OCI-LY1 (cell line): ENCODE data around the gene NNT.
"Not testable (repeated sequence)": the region's sequence is repeated elsewhere in the genome, so short reads cannot be mapped to it uniquely, and the experiment has no call there.

Experiments used
- H2AFZ ChIP-seq: fragments of 200-600 bp; sonication (generic), shearing (Covaris generic); 2 replicates; pipeline ENCODE4 v1.6.0; 2014; ENCODE audit warnings: antibody characterized with exemption, mild to moderate bottlenecking, low read length
- H3F3A ChIP-seq: fragments of 200-600 bp; sonication (generic), shearing (Covaris generic); 2 replicates; pipeline ENCODE4 v1.6.0; 2014; ENCODE audit warnings: mild to moderate bottlenecking, antibody characterized with exemption, low read length, moderate library complexity; ENCODE audit not compliant: insufficient read depth
- H3K27ac ChIP-seq: fragments of 200-600 bp; sonication (generic); 2 replicates; pipeline ENCODE4 v1.5.1; 2014; ENCODE audit warnings: low read length, mixed run types, mild to moderate bottlenecking, low read depth; ENCODE audit not compliant: poor library complexity, severe bottlenecking
- H3K27me3 ChIP-seq: fragments of 200-600 bp; sonication (generic); 2 replicates; pipeline ENCODE4 v1.6.0; 2014; ENCODE audit warnings: antibody characterized with exemption, mild to moderate bottlenecking, low read length, moderate library complexity; ENCODE audit not compliant: insufficient read depth
- H3K36me3 ChIP-seq: fragments of 200-600 bp; sonication (generic); 2 replicates; pipeline ENCODE4 v1.6.1; 2014; ENCODE audit warnings: mild to moderate bottlenecking, antibody characterized with exemption, low read length, moderate library complexity, mixed read lengths; ENCODE audit not compliant: insufficient read depth
- H3K4me1 ChIP-seq: fragments of 200-600 bp; sonication (generic); 2 replicates; pipeline ENCODE4 v1.5.1; 2014; ENCODE audit warnings: mild to moderate bottlenecking, low read length, moderate library complexity; ENCODE audit not compliant: insufficient read depth, severe bottlenecking
- H3K4me2 ChIP-seq: fragments of 200-600 bp; sonication (generic), shearing (Covaris generic); 2 replicates; pipeline ENCODE4 v1.6.1; 2014; ENCODE audit warnings: low read length
- H3K4me3 ChIP-seq: fragments of 200-600 bp; sonication (generic); 2 replicates; pipeline ENCODE4 v1.5.1; 2014; ENCODE audit warnings: low read length, low read depth, mild to moderate bottlenecking, mixed read lengths; ENCODE audit not compliant: poor library complexity, severe bottlenecking
- H3K79me2 ChIP-seq: fragments of 200-600 bp; shearing (Covaris generic); 2 replicates; pipeline ENCODE4 v1.6.1; 2016; ENCODE audit warnings: mixed run types, low read length, mixed read lengths; ENCODE audit not compliant: insufficient read depth
- H3K9ac ChIP-seq: fragments of 200-600 bp; sonication (generic), shearing (Covaris generic); 2 replicates; pipeline ENCODE4 v1.6.1; 2014; ENCODE audit warnings: mild to moderate bottlenecking, low read length, mixed read lengths
- H3K9me2 ChIP-seq: fragments of 200-600 bp; sonication (generic), shearing (Covaris generic); 2 replicates; pipeline ENCODE4 v1.6.1; 2014; ENCODE audit warnings: low read depth, mild to moderate bottlenecking, low read length, mixed read lengths
- H3K9me3 ChIP-seq: fragments of 200-600 bp; shearing (Covaris generic); 2 replicates; pipeline ENCODE4 v1.6.1; 2014; ENCODE audit warnings: low read length, mixed read lengths
- H4K20me1 ChIP-seq: fragments of 200-600 bp; sonication (generic), shearing (Covaris generic); 2 replicates; pipeline ENCODE4 v1.6.0; 2016; ENCODE audit warnings: mild to moderate bottlenecking, low read length; ENCODE audit not compliant: insufficient read depth
- EZH2 ChIP-seq: fragments of 200-600 bp; sonication (generic), shearing (Covaris generic); IDR thresholded peaks from 2 replicates; pipeline ENCODE4 v1.8.0; 2017; ENCODE audit warnings: borderline replicate concordance, mixed run types, mild to moderate bottlenecking, antibody characterized with exemption, low read length, moderate library complexity, mixed read lengths
- TF ChIP-seq, protein P1 (sequence below): fragments of 200-600 bp; sonication (generic), shearing (Covaris generic); IDR thresholded peaks from 2 replicates; pipeline ENCODE4 v1.5.1; 2017; ENCODE audit warnings: mild to moderate bottlenecking, antibody characterized with exemption, low read length, moderate library complexity, mixed read lengths

NNT gene

GRCh38 chr5:43592363-43592762 is 10.6 kb upstream of the NNT start:
- TF ChIP-seq, protein P1, sequence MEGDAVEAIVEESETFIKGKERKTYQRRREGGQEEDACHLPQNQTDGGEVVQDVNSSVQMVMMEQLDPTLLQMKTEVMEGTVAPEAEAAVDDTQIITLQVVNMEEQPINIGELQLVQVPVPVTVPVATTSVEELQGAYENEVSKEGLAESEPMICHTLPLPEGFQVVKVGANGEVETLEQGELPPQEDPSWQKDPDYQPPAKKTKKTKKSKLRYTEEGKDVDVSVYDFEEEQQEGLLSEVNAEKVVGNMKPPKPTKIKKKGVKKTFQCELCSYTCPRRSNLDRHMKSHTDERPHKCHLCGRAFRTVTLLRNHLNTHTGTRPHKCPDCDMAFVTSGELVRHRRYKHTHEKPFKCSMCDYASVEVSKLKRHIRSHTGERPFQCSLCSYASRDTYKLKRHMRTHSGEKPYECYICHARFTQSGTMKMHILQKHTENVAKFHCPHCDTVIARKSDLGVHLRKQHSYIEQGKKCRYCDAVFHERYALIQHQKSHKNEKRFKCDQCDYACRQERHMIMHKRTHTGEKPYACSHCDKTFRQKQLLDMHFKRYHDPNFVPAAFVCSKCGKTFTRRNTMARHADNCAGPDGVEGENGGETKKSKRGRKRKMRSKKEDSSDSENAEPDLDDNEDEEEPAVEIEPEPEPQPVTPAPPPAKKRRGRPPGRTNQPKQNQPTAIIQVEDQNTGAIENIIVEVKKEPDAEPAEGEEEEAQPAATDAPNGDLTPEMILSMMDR, result no peak
- no peak for TF ChIP-seq EZH2
- Histone ChIP-seq H3K4me3 (no peak overlapping the region), H3K79me2 (no peaks in the 10 kb centered on the region), H3K9me3 (no peaks in the 10 kb centered on the region), H3K27me3 (no peaks in the 10 kb centered on the region), H3K36me3 (no peaks in the 10 kb centered on the region; the same call in 1 of the 2 replicates), H3K27ac (no peak overlapping the region), H3K9me2 (no peaks in the 10 kb centered on the region), H4K20me1 (no peaks in the 10 kb centered on the region), H2AFZ (no peak overlapping the region), H3K4me2 (no peak overlapping the region), H3F3A (no peaks in the 10 kb centered on the region), H3K9ac (no peak overlapping the region), H3K4me1 (no peaks in the 10 kb centered on the region)

- H3K4me2 ChIP-seq, H2AFZ ChIP-seq, H3K27me3 ChIP-seq, H3K27ac ChIP-seq, H3K9me3 ChIP-seq, H3F3A ChIP-seq, H3K9ac ChIP-seq, H3K9me2 ChIP-seq, H4K20me1 ChIP-seq, H3K36me3 ChIP-seq, H3K4me3 ChIP-seq: not testable (repeated sequence)
- 0 out of 2 replicates have a peak, but pooled peaks cover 12% of the 10 kb centered on the region for H3K79me2 ChIP-seq
- peaks cover 11% of the 10 kb centered on the region for H3K4me1 ChIP-seq
Measured at GRCh38 chr5:43598927-43599326, 4.1 kb upstream of the NNT start.

- Histone ChIP-seq H3K4me3 (peak overlapping the region; percentile 85), H4K20me1 (no peaks in the 10 kb centered on the region), H3K27ac (peak overlapping the region; percentile 85), H3K9me2 (no peaks in the 10 kb centered on the region), H2AFZ (no peak overlapping the region), H3K79me2 (peaks cover 34% of the 10 kb centered on the region), H3K4me2 (peak overlapping the region; percentile 88), H3K4me1 (peaks cover 19% of the 10 kb centered on the region), H3K27me3 (no peaks in the 10 kb centered on the region), H3K36me3 (peaks cover 12% of the 10 kb centered on the region), H3F3A (no peaks in the 10 kb centered on the region), H3K9me3 (no peaks in the 10 kb centered on the region), H3K9ac (peak overlapping the region; percentile 91)
- TF ChIP-seq EZH2, result no peak
- TF ChIP-seq, protein P1, result no peak
Measured at GRCh38 chr5:43601454-43602260, 1.3 kb upstream of the NNT start.
